Activated CD8-positive, alpha-beta T cell treated with anti-CD3 and anti-CD28 coated beads, Interleukin-2, amount 10 ng/mL, durations not matched to agents 7 days and 5 days (primary cell): ENCODE results near the gene MRPL58. TPM values are rescaled to one million over a fixed set of nuclear protein-coding genes. Genes with fewer than 3 reads are reported as not detected.
A peak's percentile ranks its signal among the peaks of the same experiment; 100 is the strongest.
"Not testable (repeated sequence)": the region's sequence is repeated elsewhere in the genome, so short reads cannot be mapped to it uniquely, and the experiment has no call there.

Experiments used
- ATAC-seq: fragments of 150-1000 bp; cut with Tn5 transposase; one replicate; pipeline ENCODE4 v1.10.0; 2021; ENCODE audit warnings: moderate library complexity
- CTCF ChIA-PET: fragments of 350-600 bp; sonication (Branson Sonifier 250); formaldehyde crosslinking; loops from one replicate; lab custom pipeline; 2021; ENCODE audit warnings: antibody characterized with exemption; lab: Charles Lee
- POLR2A ChIA-PET: fragments of 350-600 bp; sonication (Branson Sonifier 250); formaldehyde crosslinking; loops from one replicate; lab custom pipeline; 2021; ENCODE audit warnings: antibody characterized with exemption; lab: Charles Lee
- DNase-seq: peaks from one replicate; pipeline ENCODE4 v3.0.0-alpha.2; 2020
- H3K27ac Mint-ChIP-seq: one replicate; pipeline ENCODE4 v1.8.0; 2021; ENCODE audit warnings: mild to moderate bottlenecking, mixed read lengths
- H3K27me3 Mint-ChIP-seq: one replicate; pipeline ENCODE4 v1.8.0; 2021; ENCODE audit warnings: low read depth, mixed read lengths
- H3K36me3 Mint-ChIP-seq: one replicate; pipeline ENCODE4 v1.8.0; 2021; ENCODE audit warnings: low read depth, mixed read lengths
- H3K4me1 Mint-ChIP-seq: one replicate; pipeline ENCODE4 v1.8.0; 2021; ENCODE audit warnings: low read depth, mixed read lengths
- H3K4me3 Mint-ChIP-seq: one replicate; pipeline ENCODE4 v1.8.0; 2021; ENCODE audit warnings: mild to moderate bottlenecking, mixed read lengths
- H3K9me3 Mint-ChIP-seq: one replicate; pipeline ENCODE4 v1.8.0; 2022; ENCODE audit warnings: mixed read lengths; ENCODE audit not compliant: insufficient read depth
- total RNA-seq, 2 experiments: library from RNA; stranded (reverse); gene quantifications; one replicate each; pipeline ENCODE4 v1.2.3, GENCODE V29; 2021

MRPL58 gene
- total RNA-seq, 2 experiments from 2014 or later: 45.1 to 45.8 TPM

- Mint-ChIP-seq H3K27ac (peak overlapping the region; percentile 95), H3K27me3 (peaks cover 2% of the 10 kb centered on the region), H3K4me3 (peak overlapping the region; percentile 93), H3K4me1 (peaks cover 52% of the 10 kb centered on the region), H3K9me3 (peaks cover 4% of the 10 kb centered on the region), H3K36me3 (peaks cover 9% of the 10 kb centered on the region)
- ChIA-PET POLR2A (interaction anchor here (0.6 to 2.2 kb wide), 8 partner anchors 9 to 227 kb away, joined by 3 to 26 read pairs (median 4); partner anchors contain the start of genes ATP5PD, GGA3, KCTD2 and MRPL58), CTCF (interaction anchor here (0.8 to 3.6 kb wide), 12 partner anchors 10 to 237 kb away, joined by 3 to 28 read pairs (median 3); partner anchors contain the start of genes CDR2L, MIF4GD, MRPL58 and NT5C)
- ATAC-seq: peak; percentile 67
- DNase-seq: peak; percentile 93
Observed at GRCh38 chr17:75034236-75034908, 21.9 kb downstream of the MRPL58 start.

- DNase-seq: peak; percentile 87
- H3K27me3 Mint-ChIP-seq: peaks cover 2% of the 10 kb centered on the region
- ChIA-PET CTCF (interaction anchor here (0.7 to 3.6 kb wide), 3 partner anchors 24 to 77 kb away, joined by 3 to 28 read pairs (median 4); partner anchors contain the start of gene MRPL58), POLR2A (interaction anchor here (0.6 to 1.3 kb wide), 5 partner anchors 9 to 125 kb away, joined by 3 to 4 read pairs (median 3); partner anchors contain the start of gene MRPL58)
- H3K4me1 Mint-ChIP-seq: peaks cover 48% of the 10 kb centered on the region
- peak overlapping the region; percentile 65 for H3K4me3 Mint-ChIP-seq
- H3K36me3 Mint-ChIP-seq: peaks cover 26% of the 10 kb centered on the region
- H3K27ac Mint-ChIP-seq: peak overlapping the region; percentile 96
- H3K9me3 Mint-ChIP-seq: no peaks in the 10 kb centered on the region
- ATAC-seq: peak; percentile 62
Observed at GRCh38 chr17:75036643-75037268, 24.3 kb downstream of the MRPL58 start.

GRCh38 chr17:75039238-75039637 lies 26.8 kb downstream of the MRPL58 start:
- H3K36me3 Mint-ChIP-seq: peaks cover 30% of the 10 kb centered on the region
- H3K4me1 Mint-ChIP-seq: peaks cover 32% of the 10 kb centered on the region
- peaks cover 2% of the 10 kb centered on the region for H3K27me3 Mint-ChIP-seq
- no peaks in the 10 kb centered on the region for H3K9me3 Mint-ChIP-seq
- DNase-seq: no peak
- POLR2A ChIA-PET: no interaction called here
- H3K27ac Mint-ChIP-seq: no peak overlapping the region
- no peak for ATAC-seq
- CTCF ChIA-PET: interaction anchor here (1.4 to 2.2 kb wide), 3 partner anchors 75 to 248 kb away, joined by 4 to 6 read pairs (median 4); no protein-coding TSS in a partner anchor
- H3K4me3 Mint-ChIP-seq: no peak overlapping the region

- Mint-ChIP-seq H3K27me3 (no peaks in the 10 kb centered on the region), H3K4me1 (peaks cover 30% of the 10 kb centered on the region), H3K9me3 (no peaks in the 10 kb centered on the region), H3K27ac (no peak overlapping the region), H3K36me3 (peaks cover 30% of the 10 kb centered on the region), H3K4me3 (no peak overlapping the region)
- no peak for ATAC-seq
- POLR2A ChIA-PET: interaction anchor here (1.0 kb wide), 1 partner anchor 745 kb away, joined by 4 read pairs; no protein-coding TSS in a partner anchor
- CTCF ChIA-PET: interaction anchor here (1.4 to 1.7 kb wide), 3 partner anchors 72 to 161 kb away, joined by 3 to 5 read pairs (median 3); no protein-coding TSS in a partner anchor
- no peak for DNase-seq
Observed at GRCh38 chr17:75041656-75042280, 29.3 kb downstream of the MRPL58 start.

- POLR2A ChIA-PET, H3K4me3 Mint-ChIP-seq, H3K27ac Mint-ChIP-seq, H3K27me3 Mint-ChIP-seq, H3K9me3 Mint-ChIP-seq, ATAC-seq, DNase-seq: not testable (repeated sequence)
- Mint-ChIP-seq H3K36me3 (peaks cover 23% of the 10 kb centered on the region), H3K4me1 (peaks cover 36% of the 10 kb centered on the region)
- CTCF ChIA-PET: interaction anchor here (1.1 to 1.7 kb wide), 2 partner anchors 24 to 70 kb away, joined by 3 to 5 read pairs; no protein-coding TSS in a partner anchor
Observed at GRCh38 chr17:75043789-75044188, 31.3 kb downstream of the MRPL58 start.

- ChIA-PET POLR2A (interaction anchor here (0.5 kb wide), 1 partner anchor 55 kb away, joined by 4 read pairs; no protein-coding TSS in a partner anchor), CTCF (no interaction called here)
- H3K9me3 Mint-ChIP-seq: no peaks in the 10 kb centered on the region
- peak overlapping the region; percentile 47 for H3K4me3 Mint-ChIP-seq
- DNase-seq (no peak), ATAC-seq (no peak)
- no peak overlapping the region for H3K27ac Mint-ChIP-seq
- peaks cover 43% of the 10 kb centered on the region for H3K4me1 Mint-ChIP-seq
- peaks cover 24% of the 10 kb centered on the region for H3K36me3 Mint-ChIP-seq
- H3K27me3 Mint-ChIP-seq: no peaks in the 10 kb centered on the region
Observed at GRCh38 chr17:75044716-75045115, 32.2 kb downstream of the MRPL58 start.

- H3K4me1 Mint-ChIP-seq: peaks cover 43% of the 10 kb centered on the region
- DNase-seq, H3K9me3 Mint-ChIP-seq, ATAC-seq, H3K27me3 Mint-ChIP-seq: not testable (repeated sequence)
- peak overlapping the region; percentile 91 for H3K27ac Mint-ChIP-seq
- ChIA-PET POLR2A (interaction anchor here (0.7 to 2.3 kb wide), 4 partner anchors 10 to 84 kb away, joined by 3 to 19 read pairs (median 8); partner anchors contain the start of gene MRPL58), CTCF (interaction anchor here (2.3 kb wide), 1 partner anchor 34 kb away, joined by 13 read pairs; the partner anchor contains the start of gene MRPL58)
- H3K36me3 Mint-ChIP-seq: peaks cover 18% of the 10 kb centered on the region
- H3K4me3 Mint-ChIP-seq: peak overlapping the region; percentile 98
Observed at GRCh38 chr17:75045946-75046406, 33.5 kb downstream of the MRPL58 start.

- DNase-seq (peak; percentile 97), ATAC-seq (peak; percentile 96)
- H3K36me3 Mint-ChIP-seq: peaks cover 16% of the 10 kb centered on the region
- peak within 1 kb of the TSS; percentile 91 for H3K27ac Mint-ChIP-seq
- no peaks in the 10 kb centered on the region for H3K27me3 Mint-ChIP-seq
- H3K4me3 Mint-ChIP-seq: peak within 1 kb of the TSS; percentile 98
- H3K4me1 Mint-ChIP-seq: peaks cover 43% of the 10 kb centered on the region
- H3K9me3 Mint-ChIP-seq: no peaks in the 10 kb centered on the region
- ChIA-PET POLR2A (interaction anchor here (0.6 to 2.3 kb wide), 5 partner anchors 10 to 108 kb away, joined by 3 to 19 read pairs (median 3); partner anchors contain the start of genes JPT1 and MRPL58), CTCF (interaction anchor here (0.7 to 2.3 kb wide), 3 partner anchors 10 to 35 kb away, joined by 3 to 13 read pairs (median 7); partner anchors contain the start of gene MRPL58)
Observed at GRCh38 chr17:75046407-75047289, 34.2 kb downstream of the MRPL58 start, which contains the start of the genes ATP5PD and KCTD2. TSS of gene ATP5PD (minus strand) at chr17:75046969. CDS start at chr17:75042650, 4,319 bp downstream. TSS of gene KCTD2 (plus strand) at chr17:75047225. CDS start at chr17:75047251, 26 bp downstream.

GRCh38 chr17:75047398-75048098 lies 35.1 kb downstream of the MRPL58 start:
- peaks cover 43% of the 10 kb centered on the region for H3K4me1 Mint-ChIP-seq
- H3K27ac Mint-ChIP-seq: peak overlapping the region; percentile 86
- ATAC-seq: peak; percentile 9
- DNase-seq: peak; percentile 43
- H3K36me3 Mint-ChIP-seq: peaks cover 18% of the 10 kb centered on the region
- H3K4me3 Mint-ChIP-seq: peak overlapping the region; percentile 87
- no peaks in the 10 kb centered on the region for H3K9me3 Mint-ChIP-seq
- H3K27me3 Mint-ChIP-seq: no peaks in the 10 kb centered on the region
- POLR2A ChIA-PET: interaction anchor here (0.6 to 2.3 kb wide), 3 partner anchors 13 to 107 kb away, joined by 3 to 19 read pairs (median 12); partner anchors contain the start of genes JPT1 and MRPL58
- CTCF ChIA-PET: interaction anchor here (1.3 to 3.0 kb wide), 6 partner anchors 9 to 154 kb away, joined by 6 to 13 read pairs (median 8); partner anchors contain the start of gene MRPL58
